ENCODE data around the gene APOBR. TPM values are rescaled to one million over a fixed set of nuclear protein-coding genes. Genes with fewer than 3 reads are reported as not detected.

The APOBR gene
- total and polyA plus RNA-seq, 9 of the 15 experiments (the other 6 are each of a cell fraction or from before 2014, with no cell fraction given), result 0.08 to 6.1 (median 2.8) TPM; not detected in 1

GRCh38 chr16:28501258-28502232 is 7.1 kb downstream of the APOBR start (continued):
- peak; percentile 31; the same call in 1 of the 2 replicates for TF ChIP-seq ELF4 (CRISPR knock-in tag; IDR thresholded peaks at IDR 0.05)
- no peak for TF ChIP-seq MAFG (tag; conservative IDR thresholded peaks at IDR 0.05)
- peak; percentile 32; the same call in 1 of the 2 replicates for TF ChIP-seq HBP1 (CRISPR knock-in tag; IDR thresholded peaks at IDR 0.05)
- TF ChIP-seq MED1 (CRISPR knock-in tag; IDR thresholded peaks at IDR 0.05; ENCODE audit: borderline replicate concordance), result no peak
- peak; percentile 46; the same call in 1 of the 2 replicates for TF ChIP-seq ZNF740 (CRISPR knock-in tag; IDR thresholded peaks at IDR 0.05)
- no peak for TF ChIP-seq ZNF740 (tag; IDR thresholded peaks at IDR 0.05)
- TF ChIP-seq CBFB (CRISPR knock-in tag; IDR thresholded peaks at IDR 0.05), result no peak
- no peak for TF ChIP-seq FOXA1 (IDR thresholded peaks at IDR 0.05; ENCODE audit: borderline replicate concordance)
- TF ChIP-seq SMC3 (conservative IDR thresholded peaks at IDR 0.05; ENCODE audit: insufficient read depth, low read depth, low read length), result no peak
- peak; percentile 46; the same call in 1 of the 2 replicates for TF ChIP-seq NKRF (IDR thresholded peaks at IDR 0.05; ENCODE audit: borderline replicate concordance)
